HUES6 (cell line): ENCODE results near the gene PHACTR3.

Source experiments
- H3K27ac ChIP-seq: 2 replicates; pipeline ENCODE4 v1.7.0; 2013; ENCODE audit warnings: low read depth, mild to moderate bottlenecking, low read length, inconsistent platforms
- H3K27me3 ChIP-seq: 2 replicates; pipeline ENCODE4 v1.6.1; 2013; ENCODE audit warnings: low read length; ENCODE audit not compliant: control insufficient read depth, insufficient read depth
- H3K36me3 ChIP-seq: 2 replicates; pipeline ENCODE4 v1.6.1; 2013; ENCODE audit warnings: low read length; ENCODE audit not compliant: control insufficient read depth, insufficient read depth
- H3K4me1 ChIP-seq: 2 replicates; pipeline ENCODE4 v1.6.1; 2013; ENCODE audit warnings: low read length; ENCODE audit not compliant: control insufficient read depth, insufficient read depth
- H3K4me3 ChIP-seq: 2 replicates; pipeline ENCODE4 v1.5.1; 2013; ENCODE audit warnings: low read depth, low read length
- H3K9ac ChIP-seq: one replicate; pipeline ENCODE4 v1.6.1; 2013; ENCODE audit warnings: mild to moderate bottlenecking, low read length
- H3K9me3 ChIP-seq: 2 replicates; pipeline ENCODE4 v1.6.1; 2013; ENCODE audit warnings: low read depth, low read length; ENCODE audit not compliant: control insufficient read depth, insufficient read depth

The PHACTR3 gene

GRCh38 chr20:59738851-59739250 lies 134.5 kb downstream of the PHACTR3 start:
- Histone ChIP-seq H3K4me3 (no peak overlapping the region), H3K9me3 (no peaks in the 10 kb centered on the region), H3K9ac (no peak overlapping the region), H3K4me1 (no peaks in the 10 kb centered on the region), H3K27ac (no peak overlapping the region), H3K27me3 (peaks cover 31% of the 10 kb centered on the region; the same call in 1 of the 2 replicates), H3K36me3 (no peaks in the 10 kb centered on the region)

- Histone ChIP-seq H3K27me3 (peaks cover 28% of the 10 kb centered on the region; the same call in 1 of the 2 replicates), H3K27ac (no peak overlapping the region), H3K9ac (no peak overlapping the region), H3K4me1 (no peaks in the 10 kb centered on the region), H3K9me3 (no peaks in the 10 kb centered on the region), H3K36me3 (no peaks in the 10 kb centered on the region), H3K4me3 (no peak overlapping the region)
Observed at GRCh38 chr20:59740621-59741020, 136.3 kb downstream of the PHACTR3 start.

DNA sequence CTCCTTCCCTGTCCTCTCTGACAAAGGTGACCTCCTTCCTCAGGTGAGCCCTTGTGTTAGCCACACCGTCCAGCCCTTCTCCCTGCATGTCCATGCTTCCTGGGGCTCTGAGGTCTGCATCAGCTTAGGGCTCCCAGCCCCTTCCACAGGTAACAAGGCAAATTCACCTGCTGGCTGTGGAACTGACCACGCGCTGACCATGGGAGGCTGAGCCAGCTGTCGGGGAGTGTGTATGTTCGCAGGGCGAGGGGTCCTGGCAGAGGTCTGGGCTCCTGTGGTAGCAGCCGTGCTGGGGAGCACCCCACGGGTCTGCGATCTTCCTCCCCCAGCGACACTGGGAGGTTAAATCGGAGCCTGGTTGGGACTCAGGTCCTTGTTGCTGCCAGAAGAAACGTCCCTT lies 136.7 kb downstream of the PHACTR3 start:
- H3K27me3 ChIP-seq = peaks cover 23% of the 10 kb centered on the region; the same call in 1 of the 2 replicates
- H3K36me3 ChIP-seq = no peaks in the 10 kb centered on the region
- H3K4me3 ChIP-seq = no peak overlapping the region
- H3K27ac ChIP-seq = no peak overlapping the region
- H3K9ac ChIP-seq = no peak overlapping the region
- no peaks in the 10 kb centered on the region for H3K9me3 ChIP-seq
- H3K4me1 ChIP-seq = no peaks in the 10 kb centered on the region

GRCh38 chr20:59742351-59743095 lies 138.2 kb downstream of the PHACTR3 start:
- Histone ChIP-seq H3K9me3 (no peaks in the 10 kb centered on the region), H3K36me3 (no peaks in the 10 kb centered on the region), H3K4me1 (no peaks in the 10 kb centered on the region), H3K9ac (no peak overlapping the region), H3K27me3 (peaks cover 14% of the 10 kb centered on the region; the same call in 1 of the 2 replicates), H3K27ac (no peak overlapping the region), H3K4me3 (no peak overlapping the region)

- no peak overlapping the region for H3K4me3 ChIP-seq
- H3K9ac ChIP-seq = no peak overlapping the region
- no peaks in the 10 kb centered on the region for H3K4me1 ChIP-seq
- H3K36me3 ChIP-seq = no peaks in the 10 kb centered on the region
- H3K27me3 ChIP-seq = peaks cover 7% of the 10 kb centered on the region; the same call in 1 of the 2 replicates
- no peak overlapping the region for H3K27ac ChIP-seq
- H3K9me3 ChIP-seq = no peaks in the 10 kb centered on the region
Observed at GRCh38 chr20:59743308-59743707, 139.0 kb downstream of the PHACTR3 start.

DNA sequence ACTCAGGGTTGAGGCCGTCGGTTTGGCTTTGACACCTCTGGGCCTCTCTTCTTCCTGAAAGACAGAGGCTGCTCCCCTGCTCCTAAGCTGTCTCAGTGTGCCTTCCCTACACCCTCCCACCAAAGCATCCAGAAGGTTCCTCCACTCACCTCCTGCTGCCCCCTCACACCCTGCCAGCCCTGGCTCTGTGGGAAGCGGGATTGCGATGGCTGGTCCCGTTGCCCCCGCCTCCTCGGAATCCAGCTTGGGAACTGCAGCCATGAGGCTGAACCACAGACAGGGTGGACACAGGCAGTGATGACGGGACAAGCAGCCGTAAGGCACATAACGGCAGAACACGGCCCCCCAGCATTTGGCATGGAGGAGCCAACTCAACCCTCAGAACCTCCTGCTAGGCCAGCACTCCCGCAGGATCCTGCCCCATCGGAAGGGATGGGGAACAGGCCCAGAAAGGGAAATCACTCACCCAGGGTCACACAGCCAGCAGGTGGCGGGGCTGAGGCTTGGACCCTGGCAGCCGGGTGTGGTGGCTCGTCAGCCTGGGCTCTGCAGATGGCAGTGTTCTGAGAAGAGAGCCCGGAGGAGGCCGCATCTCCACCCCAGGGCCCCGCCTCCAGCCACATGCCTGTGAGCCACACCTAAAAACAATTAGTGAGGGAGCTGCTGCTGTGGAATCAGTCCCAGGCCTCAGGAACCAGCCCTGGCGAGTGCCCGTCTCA lies 139.6 kb downstream of the PHACTR3 start:
- no peak overlapping the region for H3K4me3 ChIP-seq
- H3K9ac ChIP-seq = no peak overlapping the region
- no peak overlapping the region for H3K27ac ChIP-seq
- peaks cover 2% of the 10 kb centered on the region; the same call in 1 of the 2 replicates for H3K27me3 ChIP-seq
- no peaks in the 10 kb centered on the region for H3K36me3 ChIP-seq
- no peaks in the 10 kb centered on the region for H3K4me1 ChIP-seq
- H3K9me3 ChIP-seq = no peaks in the 10 kb centered on the region

GRCh38 chr20:59744756-59745155 lies 140.4 kb downstream of the PHACTR3 start:
- Histone ChIP-seq H3K36me3 (no peaks in the 10 kb centered on the region), H3K9me3 (no peaks in the 10 kb centered on the region), H3K9ac (no peak overlapping the region), H3K4me3 (no peak overlapping the region), H3K27me3 (peaks cover 10% of the 10 kb centered on the region; the same call in 1 of the 2 replicates), H3K4me1 (no peaks in the 10 kb centered on the region), H3K27ac (no peak overlapping the region)

DNA sequence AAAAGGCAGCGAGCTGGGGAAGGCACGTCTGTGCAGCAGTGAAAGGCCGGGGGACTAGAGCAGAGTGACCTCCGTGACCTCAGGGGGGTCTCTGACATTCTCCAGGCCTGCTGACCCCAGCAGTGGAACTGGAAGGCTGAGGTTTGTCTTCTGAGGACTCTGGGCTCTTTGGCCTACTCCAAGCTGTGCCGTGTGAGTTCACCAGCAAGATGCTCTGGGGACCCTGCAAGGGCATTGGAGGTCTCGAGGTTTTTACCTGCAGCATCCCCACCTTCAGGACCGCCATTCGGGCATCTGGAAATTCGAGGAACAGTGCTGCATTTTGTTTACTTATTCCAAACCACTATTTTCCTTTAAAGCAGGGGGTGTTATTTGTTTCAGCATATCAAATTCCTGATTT lies 140.9 kb downstream of the PHACTR3 start:
- no peak overlapping the region for H3K4me3 ChIP-seq
- no peaks in the 10 kb centered on the region for H3K9me3 ChIP-seq
- no peak overlapping the region for H3K9ac ChIP-seq
- H3K27ac ChIP-seq = no peak overlapping the region
- peaks cover 14% of the 10 kb centered on the region for H3K27me3 ChIP-seq
- no peaks in the 10 kb centered on the region for H3K4me1 ChIP-seq
- no peaks in the 10 kb centered on the region for H3K36me3 ChIP-seq

DNA sequence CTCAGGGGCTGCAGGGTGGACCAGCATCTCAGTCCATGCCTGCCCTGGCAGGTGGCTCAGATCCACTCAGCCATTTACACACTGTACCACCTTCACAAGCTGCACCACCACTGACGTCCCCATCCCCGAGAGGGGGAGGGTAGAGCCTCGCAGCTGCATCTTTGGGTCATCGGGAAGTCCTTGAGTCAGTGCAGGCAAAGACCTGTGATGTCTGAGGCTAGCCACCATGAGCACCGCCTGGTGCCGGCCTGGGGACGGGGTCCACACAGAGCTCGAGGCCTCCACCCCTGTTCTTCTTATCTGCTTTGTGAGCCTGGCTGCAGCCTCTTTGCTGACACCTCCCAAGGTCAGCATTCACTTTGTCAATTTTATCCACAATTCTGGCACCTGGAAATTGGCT lies 141.4 kb downstream of the PHACTR3 start:
- Histone ChIP-seq H3K4me3 (no peak overlapping the region), H3K9me3 (no peaks in the 10 kb centered on the region), H3K4me1 (no peaks in the 10 kb centered on the region), H3K27me3 (peaks cover 19% of the 10 kb centered on the region), H3K9ac (no peak overlapping the region), H3K36me3 (no peaks in the 10 kb centered on the region), H3K27ac (no peak overlapping the region)

GRCh38 chr20:59746155-59746554 lies 141.8 kb downstream of the PHACTR3 start:
- Histone ChIP-seq H3K36me3 (no peaks in the 10 kb centered on the region), H3K9ac (no peak overlapping the region), H3K4me1 (no peaks in the 10 kb centered on the region), H3K27ac (no peak overlapping the region), H3K4me3 (no peak overlapping the region), H3K27me3 (peaks cover 22% of the 10 kb centered on the region), H3K9me3 (no peaks in the 10 kb centered on the region)
